ENCODE measurements around the gene ASCC1.

- TF ChIP-seq EZH2 (IDR thresholded peaks at IDR 0.05; ENCODE audit: borderline replicate concordance, insufficient read depth, low read depth, low read length, poor library complexity, severe bottlenecking) (no peak), CTCF (IDR thresholded peaks at IDR 0.05) (no peak)
Measured at GRCh38 chr10:72258617-72259016, 42.5 kb upstream of the ASCC1 start.
